ENCODE measurements around the gene OR9Q1.

OR9Q1 gene

DNA sequence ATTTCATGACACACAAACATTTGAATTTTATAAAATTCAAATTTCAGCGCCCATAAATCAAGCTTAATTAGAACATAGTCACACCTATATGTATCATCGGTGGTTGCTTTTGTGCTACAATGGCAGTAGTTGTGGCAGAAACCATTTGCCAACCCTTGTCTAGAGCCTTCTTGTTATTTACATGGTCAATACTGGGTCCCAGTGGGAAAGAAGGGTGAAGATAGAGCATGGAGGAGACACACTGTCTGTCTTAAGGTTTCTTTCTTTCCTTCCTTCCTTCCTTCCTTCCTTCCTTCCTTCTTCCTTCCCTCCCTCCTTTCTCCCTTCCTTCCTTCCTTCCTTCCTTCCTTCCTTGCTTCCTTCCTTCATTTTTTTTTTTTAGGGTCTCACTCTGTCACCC lies 10.8 kb downstream of the OR9Q1 start:
- no peak for DNase-seq

DNA sequence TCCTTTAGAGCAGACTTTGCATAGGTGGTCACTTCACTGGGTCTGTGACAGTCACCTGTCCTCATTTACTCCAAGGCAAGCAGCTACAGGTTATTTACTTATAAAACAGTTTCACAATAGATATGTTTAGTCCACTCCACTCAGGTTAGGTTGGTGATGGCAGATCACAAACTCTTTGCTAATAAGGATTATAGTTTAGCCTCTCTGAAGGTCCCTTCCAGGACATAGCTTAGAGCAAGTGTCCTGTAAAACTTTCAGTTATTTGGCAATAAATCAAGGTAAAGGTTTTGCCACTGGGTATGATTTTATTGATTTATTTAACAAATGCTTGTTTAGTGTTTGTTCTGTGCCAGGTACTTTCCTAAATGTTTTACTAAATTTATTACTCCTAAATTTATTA lies 15.9 kb downstream of the OR9Q1 start:
- DNase-seq: no peak

DNA sequence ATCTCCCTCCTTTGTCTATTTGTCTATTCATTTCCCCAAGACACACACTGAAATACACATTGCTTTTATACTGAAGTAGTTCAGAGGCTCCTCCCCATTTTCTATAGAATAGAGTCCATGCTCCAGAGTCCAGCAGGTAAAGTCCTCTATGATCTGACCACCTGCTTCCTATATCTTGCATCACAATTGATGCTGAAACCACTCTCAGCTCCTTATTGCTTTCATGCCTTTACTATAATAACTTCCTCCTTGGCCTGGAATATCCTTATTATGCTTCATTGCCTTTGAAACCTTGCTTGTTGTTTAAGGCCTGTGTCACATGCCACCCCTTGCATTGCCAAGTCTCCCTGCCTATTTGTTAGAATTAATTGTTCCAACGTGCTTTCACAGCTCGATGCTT lies 19.7 kb downstream of the OR9Q1 start:
- no peak for DNase-seq

DNA sequence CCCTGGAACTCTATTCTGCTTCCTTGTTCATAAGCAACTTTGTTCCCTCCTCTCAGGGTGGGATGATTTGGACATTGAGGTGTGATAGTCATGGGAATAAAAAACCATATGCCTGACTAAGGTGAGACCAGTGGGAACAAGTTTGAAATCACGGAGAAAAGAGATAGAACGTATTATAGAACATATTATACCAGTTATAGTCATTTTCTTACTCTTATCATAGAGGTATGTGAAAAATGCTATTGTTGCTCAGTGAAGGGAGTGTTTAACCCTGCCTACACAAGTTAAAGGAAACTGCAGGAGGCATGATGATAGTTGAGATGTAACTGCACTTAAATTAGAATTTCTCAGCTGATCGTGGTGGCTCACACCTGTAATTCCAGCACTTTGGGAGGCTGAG lies 22.6 kb downstream of the OR9Q1 start:
- no peak for DNase-seq

DNA sequence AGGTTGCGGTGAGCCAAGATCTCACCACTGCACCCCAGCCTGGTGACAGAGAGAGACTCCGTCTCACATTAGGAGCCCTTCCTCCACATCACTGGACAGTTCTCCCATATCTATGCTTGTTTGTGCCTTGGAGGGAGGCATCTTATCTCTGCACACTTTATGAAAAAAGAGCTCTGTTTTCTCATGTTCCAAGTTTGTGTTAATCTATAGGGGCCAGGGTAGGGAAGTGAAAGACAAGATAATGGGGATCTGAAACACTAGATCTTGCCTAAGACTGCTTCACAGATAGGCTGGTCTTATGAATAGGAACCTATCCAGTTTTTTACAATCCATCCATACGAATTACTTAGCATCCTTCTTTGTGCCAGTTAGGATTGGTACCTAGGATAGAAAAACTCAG lies 24.1 kb downstream of the OR9Q1 start:
- DNase-seq: no peak

DNA sequence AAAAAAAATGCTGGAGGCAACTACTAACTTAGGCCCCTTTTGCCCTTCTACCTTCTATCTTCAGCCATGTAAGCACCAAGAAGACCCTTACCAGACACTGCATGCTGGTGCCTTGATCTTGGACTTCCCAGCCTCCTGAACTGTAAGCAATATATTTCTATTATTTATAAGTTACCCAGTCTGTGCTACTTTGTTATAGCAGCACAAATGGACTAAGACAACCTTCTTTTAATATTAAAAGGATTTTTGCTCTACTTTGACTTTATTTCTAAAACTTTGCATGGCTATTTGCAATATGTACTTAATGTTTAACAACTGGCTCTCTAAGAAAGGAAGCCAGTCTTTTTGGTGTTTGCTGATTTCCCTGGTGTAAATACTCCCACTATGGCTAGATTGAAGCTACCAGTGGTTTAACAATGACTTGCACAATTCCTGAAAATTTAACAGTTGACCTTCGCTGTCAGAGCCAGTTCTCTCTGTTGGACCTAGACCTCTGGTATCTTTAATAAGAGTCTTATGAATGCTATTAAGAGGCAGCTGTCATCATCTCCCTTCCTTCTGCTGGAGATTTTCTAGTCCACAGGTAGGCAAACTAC lies 32.2 kb downstream of the OR9Q1 start:
- no peak for DNase-seq

DNA sequence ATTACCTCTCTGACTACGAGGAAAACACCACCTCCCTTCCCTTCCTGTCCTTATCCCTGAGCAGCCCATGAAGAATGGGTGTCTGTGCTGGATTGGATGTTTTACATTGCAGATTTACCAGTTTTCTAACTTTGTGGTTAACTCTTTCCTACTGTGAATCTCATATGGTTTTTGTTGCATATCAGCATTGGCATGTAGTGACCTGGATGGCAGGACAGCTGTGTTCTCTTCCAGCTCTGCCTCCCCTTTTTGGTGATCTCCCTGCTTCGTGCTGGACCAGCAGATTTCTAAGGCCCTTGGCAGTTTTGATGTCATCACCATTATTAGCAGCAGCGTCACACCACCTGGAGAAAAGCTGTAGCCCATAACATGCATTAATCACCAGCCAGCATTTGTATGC lies 33.8 kb downstream of the OR9Q1 start:
- DNase-seq: no peak

DNA sequence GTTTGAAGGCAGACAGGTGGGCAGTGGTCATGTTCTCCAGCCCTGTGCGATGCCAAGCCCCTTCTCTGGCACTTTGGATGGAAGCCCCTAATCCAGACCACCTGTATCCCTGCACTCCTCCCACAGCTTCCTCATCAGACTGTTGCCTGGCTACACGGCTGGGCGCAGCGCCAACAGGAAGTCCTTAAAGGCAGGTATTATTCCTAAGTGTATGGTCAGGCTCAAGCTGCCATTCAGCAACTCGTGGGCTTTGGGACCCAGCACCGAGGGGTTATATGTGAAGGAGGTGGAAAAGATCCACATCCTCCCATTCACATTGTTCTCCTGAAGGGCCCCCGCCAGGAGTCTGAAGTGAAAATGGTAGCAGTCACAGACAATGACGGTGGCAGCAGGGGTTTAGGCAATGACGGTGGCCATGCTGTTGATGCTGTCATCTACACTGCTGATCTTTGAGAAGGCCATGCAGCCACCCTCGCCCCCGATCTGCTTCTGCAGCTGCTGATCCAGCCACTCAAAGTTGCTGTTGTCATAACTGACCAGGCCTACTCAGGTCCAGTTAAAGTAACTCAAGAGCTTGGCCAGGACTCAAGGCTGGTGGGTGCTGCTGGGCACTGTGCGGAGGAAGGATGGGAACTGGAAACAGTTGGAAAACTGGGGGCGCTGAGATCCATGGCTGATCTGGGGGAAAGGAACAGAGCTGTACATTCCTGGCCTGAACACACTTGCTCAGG lies 34.8 kb downstream of the OR9Q1 start:
- peak; percentile 12 for DNase-seq

DNA sequence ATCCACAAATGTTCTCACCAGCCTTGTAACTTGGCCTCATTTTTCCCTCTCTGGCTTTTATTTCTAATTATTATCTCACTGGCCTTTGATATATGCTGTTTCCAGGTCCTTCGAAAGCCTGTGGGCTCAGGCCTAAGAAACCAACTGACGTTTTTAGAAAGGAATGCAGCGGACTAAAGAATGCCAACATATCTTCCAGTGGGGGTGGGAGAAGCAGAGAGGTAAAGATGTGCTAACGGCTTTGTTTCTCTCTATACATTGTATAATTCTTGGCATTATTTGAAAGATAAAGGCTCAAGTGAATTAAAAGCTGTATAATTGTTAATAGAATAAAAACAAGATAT lies 35.3 kb downstream of the OR9Q1 start:
- DNase-seq: peak; percentile 74

DNA sequence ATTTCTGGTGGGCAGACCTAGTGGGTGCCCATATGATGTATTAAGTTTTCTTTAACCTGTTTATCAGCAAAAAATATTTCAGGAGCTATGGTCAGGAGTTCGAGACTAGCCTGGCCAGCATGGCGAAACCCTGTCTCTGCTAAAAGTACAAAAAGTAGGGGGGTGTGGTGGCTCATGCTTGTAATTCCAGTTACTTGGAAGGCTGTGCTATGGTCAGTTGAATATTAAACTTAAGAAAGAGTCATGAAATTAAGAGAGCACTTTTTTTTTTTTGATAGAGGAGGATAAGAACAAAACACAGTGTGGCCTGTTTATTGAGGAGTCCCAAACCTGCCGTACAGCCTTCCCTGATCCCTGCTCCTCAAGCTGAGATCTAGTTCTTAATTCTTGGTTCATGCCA lies 36.9 kb downstream of the OR9Q1 start:
- DNase-seq: no peak

DNA sequence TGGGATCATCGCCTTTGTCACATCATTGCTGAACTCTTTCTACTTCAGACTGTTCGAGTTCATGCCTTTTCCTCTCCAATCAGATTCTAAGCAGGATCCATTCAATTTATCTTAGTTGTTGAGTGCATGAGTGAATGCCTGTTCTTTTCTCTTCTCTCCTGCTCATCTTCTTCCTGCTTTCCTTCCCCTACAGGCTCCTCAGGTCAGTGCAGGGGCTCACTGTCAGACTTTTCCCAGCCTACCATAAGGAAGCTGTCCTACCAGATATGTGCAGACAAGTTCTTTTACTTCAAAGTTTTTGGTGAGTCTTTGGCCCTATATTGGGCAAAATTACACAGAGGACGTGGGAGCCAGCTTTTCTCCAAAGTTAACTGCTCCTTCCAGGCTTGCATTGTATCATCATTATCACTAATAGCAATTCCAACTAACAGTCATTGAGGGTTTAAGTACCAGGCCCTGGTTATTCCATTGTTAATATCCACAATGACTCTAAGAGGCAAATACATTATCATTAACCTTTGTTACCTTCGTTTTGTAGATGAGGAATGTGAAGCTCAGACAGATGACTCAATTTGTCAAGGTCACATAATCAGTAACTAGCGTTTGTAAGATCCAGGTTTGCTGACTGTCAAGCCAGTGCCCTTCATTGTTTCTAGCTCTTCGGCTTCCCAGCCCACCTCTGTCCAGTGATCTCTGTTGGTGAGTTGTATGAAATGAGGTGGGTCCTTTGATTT lies 37.4 kb downstream of the OR9Q1 start:
- DNase-seq: no peak

DNA sequence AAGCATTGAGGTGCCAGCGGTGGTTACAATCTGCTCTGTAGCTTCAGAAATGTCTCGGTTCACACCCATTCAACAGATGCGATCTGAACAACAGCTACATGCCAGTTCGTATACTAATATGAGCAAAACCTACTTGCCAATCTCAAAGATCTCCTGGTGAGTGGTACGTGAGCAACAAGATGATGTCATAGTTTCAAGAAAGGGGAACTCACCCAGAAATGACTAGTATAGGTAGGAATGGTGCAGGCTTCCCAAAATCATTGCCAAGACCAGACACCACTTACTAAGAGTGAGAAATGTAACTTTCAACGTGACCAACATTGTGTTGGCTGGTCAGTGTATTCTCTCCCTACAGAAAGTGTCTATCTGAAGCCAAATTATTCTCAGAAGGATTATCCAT lies 38.1 kb downstream of the OR9Q1 start:
- no peak for DNase-seq

DNA sequence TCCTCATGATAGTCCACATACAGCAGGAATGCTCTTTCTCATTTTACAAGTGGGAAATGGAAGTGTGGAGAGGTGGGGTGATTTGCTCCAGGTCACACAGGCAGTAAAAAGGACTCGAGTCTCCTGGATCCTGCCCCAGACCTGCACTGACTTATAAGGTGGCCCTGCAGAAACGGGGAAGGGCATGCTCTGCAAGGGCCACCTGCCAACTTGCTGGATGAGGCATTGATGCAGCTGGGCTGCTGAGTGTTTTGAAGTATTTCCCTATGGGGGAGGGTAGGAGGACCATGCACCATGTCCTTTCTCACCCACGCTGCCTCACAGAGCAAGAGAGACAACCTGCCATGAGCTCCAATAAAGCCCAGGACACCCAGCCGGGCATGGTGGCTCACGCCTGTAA lies 44.0 kb downstream of the OR9Q1 start:
- DNase-seq: no peak

DNA sequence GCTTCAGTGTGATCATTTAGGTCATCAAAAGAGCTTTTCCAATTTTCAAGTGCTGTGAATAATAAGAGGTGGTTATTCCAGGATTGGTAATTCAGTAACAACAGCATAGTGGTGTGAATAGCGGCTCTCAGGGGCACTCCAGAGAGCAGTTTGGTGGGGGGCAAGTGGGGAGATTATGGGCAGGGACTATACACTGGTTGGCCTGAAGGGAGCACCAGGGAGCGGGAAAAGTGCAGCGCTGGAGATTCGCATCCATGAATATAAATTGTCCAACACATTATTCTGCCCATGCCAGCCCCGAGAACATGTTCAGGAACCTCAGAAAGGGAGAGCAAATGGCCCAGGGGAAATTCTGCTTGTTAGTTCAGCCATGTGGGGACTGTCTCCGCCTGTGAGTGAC lies 45.0 kb downstream of the OR9Q1 start:
- no peak for DNase-seq

DNA sequence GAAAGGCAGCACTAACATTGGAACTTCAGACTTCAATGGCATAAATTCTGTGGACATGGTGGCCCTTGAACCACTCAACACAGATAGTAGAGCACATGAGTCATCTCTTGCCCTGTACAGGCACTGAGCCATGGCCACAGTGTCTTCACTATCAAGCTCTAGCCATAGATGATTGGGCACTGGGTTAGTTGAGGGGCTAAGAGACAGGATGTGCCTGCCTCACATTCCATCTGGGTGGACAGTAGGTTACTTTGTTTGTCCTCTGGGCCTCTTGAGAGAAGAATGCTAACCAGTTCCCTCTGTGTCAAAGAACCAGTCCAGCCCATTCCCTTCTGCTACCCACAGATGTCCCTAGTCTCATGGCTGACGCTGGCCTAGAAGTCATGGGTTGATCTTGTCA lies 46.9 kb downstream of the OR9Q1 start:
- no peak for DNase-seq

DNA sequence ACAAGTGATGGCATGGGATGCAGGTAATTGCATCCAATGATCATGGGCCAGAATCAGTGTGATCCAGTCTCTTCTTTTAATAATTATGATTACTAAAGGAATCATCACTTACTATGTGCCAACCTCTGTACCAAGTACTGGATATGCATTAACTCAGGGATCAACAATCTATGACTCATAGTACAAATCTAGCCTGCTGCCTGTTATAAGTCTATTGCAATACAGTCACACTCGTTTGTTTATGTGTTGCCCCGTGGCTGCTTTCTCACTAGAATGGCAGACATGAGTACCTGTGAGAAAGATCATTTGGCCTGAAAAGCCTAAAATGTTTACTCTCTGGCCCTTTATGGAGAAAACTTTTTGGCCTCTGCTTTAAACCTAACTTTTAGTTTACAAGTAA lies 52.1 kb downstream of the OR9Q1 start:
- DNase-seq: no peak

DNA sequence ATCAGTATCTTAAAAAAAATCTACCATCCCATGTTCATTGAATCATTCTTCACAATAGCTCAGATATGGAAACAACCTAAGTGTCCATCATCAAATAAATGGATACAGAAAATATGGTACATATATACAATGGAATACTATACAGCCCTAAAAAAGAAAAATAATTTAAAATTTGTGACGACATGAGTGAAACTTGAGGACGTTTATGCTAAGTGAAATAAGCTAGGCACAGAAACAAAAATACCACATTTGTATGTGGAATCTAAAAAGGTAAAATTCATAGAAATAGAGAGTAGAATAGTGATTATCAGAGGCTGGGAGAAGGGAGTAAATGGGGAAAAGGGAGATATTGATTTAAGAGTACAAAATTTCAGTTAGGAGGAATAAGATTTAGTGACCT lies 62.8 kb downstream of the OR9Q1 start:
- DNase-seq: no peak

DNA sequence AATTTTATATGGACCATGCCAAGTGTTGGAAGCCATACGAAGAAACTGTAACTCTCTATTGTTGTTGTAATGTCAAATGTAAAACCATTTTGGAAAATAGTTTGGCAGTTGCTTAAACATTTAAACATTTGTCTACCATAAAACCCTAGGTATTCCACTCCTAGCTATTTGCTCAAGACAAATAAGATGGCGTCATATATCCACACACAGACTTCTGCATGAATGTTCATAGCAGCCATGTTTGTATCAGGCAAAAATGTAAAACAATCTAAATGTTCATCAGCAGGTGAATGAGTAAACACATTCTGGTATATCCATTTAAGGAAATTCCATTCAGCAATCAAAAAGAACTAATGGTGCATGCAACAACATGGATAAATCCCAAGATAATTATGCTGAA lies 73.8 kb downstream of the OR9Q1 start:
- DNase-seq: no peak

DNA sequence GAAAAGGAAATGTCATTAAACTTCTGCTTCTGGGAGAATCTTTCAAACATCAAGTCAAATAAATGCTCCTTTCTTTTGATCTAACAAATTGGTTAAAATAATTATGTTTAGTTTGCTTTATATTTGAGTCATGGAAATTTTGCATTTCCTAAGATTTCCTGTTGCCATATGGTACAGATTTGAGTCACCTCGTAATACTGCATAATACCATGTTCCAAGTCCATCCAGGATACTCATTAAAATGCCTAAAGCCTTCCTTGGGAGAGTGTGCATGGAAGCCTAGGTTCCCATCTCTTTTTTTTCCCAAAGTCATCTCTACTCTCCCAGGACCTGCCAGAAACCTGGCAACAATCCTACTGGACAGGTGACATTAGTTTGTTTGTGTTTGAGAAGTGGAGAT lies 97.4 kb downstream of the OR9Q1 start:
- DNase-seq: no peak

DNA sequence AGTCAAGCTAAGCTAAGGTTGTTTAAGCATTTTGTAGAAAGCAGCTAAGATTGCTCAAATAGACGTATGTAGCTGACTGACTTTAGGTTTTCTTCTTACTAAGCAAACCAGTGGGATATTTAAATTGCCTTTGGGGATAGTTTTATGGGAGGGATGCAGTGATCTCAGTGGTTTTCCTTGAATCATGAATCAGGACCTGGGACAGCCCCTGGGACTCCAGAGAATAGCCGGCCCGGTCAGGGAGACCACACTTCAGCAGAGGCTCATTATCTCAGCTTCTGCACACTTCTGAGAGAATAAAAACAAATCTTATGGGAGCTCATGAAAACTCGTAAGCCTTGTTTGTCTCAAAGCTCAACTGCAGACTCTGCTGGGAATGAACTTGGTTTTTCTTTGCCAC lies 101.8 kb downstream of the OR9Q1 start, which contains the start of gene OR9I1:
Gene OR9I1, minus strand, starts transcription at position 62 of the 400 bp plus-strand sequence. CDS start 6,086 bp downstream, outside the sequence.
- no peak for DNase-seq

DNA sequence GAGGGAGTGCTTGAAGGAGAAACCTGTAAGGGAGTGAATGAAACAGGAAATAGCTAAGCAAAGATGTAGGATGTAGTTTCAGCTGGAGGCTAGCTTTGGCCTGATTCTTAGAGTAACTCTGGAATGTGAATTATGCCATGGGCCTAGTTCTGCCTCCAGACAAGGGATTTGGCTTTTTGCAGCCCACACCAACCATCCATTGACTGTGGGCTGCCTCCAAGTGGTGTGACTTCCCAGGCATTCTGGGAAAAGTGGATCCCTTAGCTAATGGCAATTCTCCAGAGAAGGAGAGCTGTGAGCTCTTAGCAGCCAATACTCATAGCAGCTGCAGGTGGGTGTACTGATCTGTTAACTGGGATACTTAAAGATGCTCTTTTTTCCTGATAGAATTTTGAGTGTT lies 103.7 kb downstream of the OR9Q1 start:
- no peak for DNase-seq

DNA sequence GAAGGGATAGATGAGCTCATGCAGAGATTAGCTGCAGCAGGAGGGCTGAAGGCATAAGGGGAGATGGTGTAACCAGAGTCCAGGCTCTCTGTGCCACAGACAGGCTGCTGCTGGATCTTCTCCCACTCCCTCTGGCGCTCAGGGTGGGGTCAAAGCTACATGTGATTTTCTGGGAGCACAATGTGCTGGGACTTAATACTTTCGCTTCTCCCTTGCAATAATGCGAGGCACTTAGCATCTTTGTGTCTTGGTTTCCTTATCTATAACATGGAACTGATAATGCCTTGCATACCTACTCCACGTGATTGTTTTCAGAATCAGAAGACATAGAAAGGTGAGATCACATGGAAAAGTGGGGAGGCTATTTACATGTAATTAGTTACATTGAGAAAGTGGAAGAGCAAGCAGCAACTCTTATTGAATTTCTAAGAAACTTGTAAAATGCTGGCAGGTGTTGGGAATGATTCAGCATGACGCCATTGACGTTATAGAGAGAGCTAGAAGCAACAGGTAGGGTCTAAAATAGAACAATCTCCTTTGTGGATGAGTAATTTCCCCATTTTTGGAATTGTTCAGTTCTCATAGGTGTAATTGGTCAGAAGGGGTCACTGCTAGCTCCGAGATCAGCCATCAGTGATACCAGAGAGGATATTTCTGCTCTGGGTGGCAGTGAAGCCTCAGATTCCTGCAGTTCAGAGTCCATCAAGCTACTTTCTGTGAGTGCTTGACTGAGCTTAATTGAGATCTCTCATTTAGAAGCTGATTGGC lies 109.8 kb downstream of the OR9Q1 start:
- no peak for DNase-seq

DNA sequence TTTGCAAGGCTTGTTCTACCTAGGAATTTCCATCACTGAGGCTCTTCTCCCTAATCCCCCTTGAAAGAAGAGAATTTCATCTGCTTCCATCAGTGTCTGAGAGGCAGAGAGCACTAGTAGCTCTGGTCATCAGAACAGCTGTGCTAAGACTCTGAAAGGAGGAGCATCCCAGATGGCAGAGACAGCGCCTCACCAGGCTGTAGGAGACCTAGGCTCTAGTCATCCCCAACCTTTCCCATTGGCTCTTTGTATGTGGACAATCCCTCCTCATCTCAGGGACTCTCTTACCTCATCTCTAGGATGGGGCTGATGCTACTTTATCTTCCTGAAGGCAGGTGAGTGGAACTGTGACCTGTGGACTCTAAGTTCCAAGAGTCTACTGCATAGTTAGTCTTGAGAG lies 110.5 kb downstream of the OR9Q1 start:
- DNase-seq: no peak

DNA sequence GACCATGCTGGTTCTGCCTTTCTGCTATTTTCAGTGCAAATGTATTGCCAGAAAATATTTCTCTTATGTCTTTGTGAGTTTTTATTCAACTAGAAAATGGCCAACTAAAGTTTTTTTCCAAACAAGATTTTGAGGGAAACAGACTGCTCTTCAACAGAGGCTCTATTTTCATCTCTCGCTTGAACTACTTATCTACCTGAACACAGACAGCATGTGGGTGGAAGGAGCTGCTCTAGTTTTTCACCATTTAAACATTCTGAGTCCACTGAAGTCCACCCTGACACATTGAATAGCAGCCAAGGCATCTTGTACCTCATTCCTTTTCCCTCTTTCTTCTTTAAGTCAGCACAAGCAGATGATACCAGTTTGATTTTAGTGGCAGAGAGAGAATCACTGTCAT lies 111.5 kb downstream of the OR9Q1 start:
- DNase-seq: no peak

Measured in eye (tissue), 1 donor.